B cell (primary cell): ENCODE results near the gene PARD3B.

Source experiments
- CTCF ChIP-seq: fragments of 200-600 bp; IDR thresholded peaks from one replicate; pipeline ENCODE4 v1.8.0; 2022; ENCODE audit warnings: antibody characterized with exemption, mild to moderate bottlenecking
- EZH2 ChIP-seq: IDR thresholded peaks from 2 replicates; pipeline ENCODE4 v1.6.1; 2012; ENCODE audit warnings: borderline replicate concordance, low read depth, mild to moderate bottlenecking, moderate library complexity, low read length; ENCODE audit not compliant: insufficient read depth, poor library complexity, severe bottlenecking

GRCh38 chr2:205405194-205405593, 859.9 kb downstream of the PARD3B start:
- no peak for TF ChIP-seq CTCF
- TF ChIP-seq EZH2, result no peak
